Lower lobe of right lung (tissue), 2 donors: Measurements from ENCODE around the gene CHI3L2. TPM values are rescaled to one million over a fixed set of nuclear protein-coding genes. Genes with fewer than 3 reads are reported as not detected.
A peak's percentile ranks its signal among the peaks of the same experiment; 100 is the strongest.

Experiments used
- ATAC-seq, 2 donors: fragments of 200-7000 bp; cut with Tn5 transposase; one replicate each; pipeline ENCODE4 v1.9.1; 2020 to 2022; ENCODE audit warnings: mild to moderate bottlenecking in 2 of 2, moderate library complexity in 2 of 2
- DNase-seq: peaks from one replicate; pipeline ENCODE4 v3.0.0-alpha.2; 2020
- H3K27ac ChIP-seq: fragments of 200-600 bp; one replicate; pipeline ENCODE4 v1.8.0; 2022
- H3K27me3 ChIP-seq: fragments of 200-600 bp; one replicate; pipeline ENCODE4 v1.8.0; 2022; ENCODE audit warnings: low read depth
- H3K36me3 ChIP-seq: fragments of 200-600 bp; one replicate; pipeline ENCODE4 v1.8.0; 2022; ENCODE audit warnings: mild to moderate bottlenecking
- H3K4me1 ChIP-seq: fragments of 200-600 bp; one replicate; pipeline ENCODE4 v1.8.0; 2022
- H3K4me3 ChIP-seq: fragments of 200-600 bp; one replicate; pipeline ENCODE4 v1.8.0; 2022; ENCODE audit warnings: mild to moderate bottlenecking
- H3K9me3 ChIP-seq: fragments of 200-600 bp; one replicate; pipeline ENCODE4 v1.8.0; 2022
- CTCF ChIP-seq: fragments of 200-600 bp; IDR thresholded peaks from one replicate; pipeline ENCODE4 v1.8.0; 2022; ENCODE audit warnings: antibody characterized with exemption, mild to moderate bottlenecking
- intact Hi-C: fragments of 100-400 bp; cut with DNase I; formaldehyde crosslinking; loops from one replicate; pipeline ENCODE4 v1.11.0; 2022
- total RNA-seq: library from RNA; stranded (reverse); fragmentation: NEBNext Ultra II Directional; extraction: Animal tissue kit (Norgen Biotek cat#: 25700); gene quantifications from one replicate; pipeline ENCODE4 v1.2.1, GENCODE V29; 2021
- donor health status: DM: no; HTN: yes; CAD: no; lungs with severe emphysema.

Gene CHI3L2
- total RNA-seq, 1 donor from 2014 or later: 31.2 TPM

- intact Hi-C loops: no loop called here
- H3K36me3 ChIP-seq: no peaks in the 10 kb centered on the region
- H3K9me3 ChIP-seq: no peaks in the 10 kb centered on the region
- no peaks in the 10 kb centered on the region for H3K4me1 ChIP-seq
- H3K27ac ChIP-seq: no peak overlapping the region
- TF ChIP-seq CTCF: no peak
- DNase-seq: no peak
- H3K27me3 ChIP-seq: no peaks in the 10 kb centered on the region
- peak; percentile 76 to 87 for ATAC-seq
- no peak overlapping the region for H3K4me3 ChIP-seq
Observed at GRCh38 chr1:111256988-111257658, 29.6 kb downstream of the CHI3L2 start.

GRCh38 chr1:111267801-111268508, 40.4 kb downstream of the CHI3L2 start:
- no peaks in the 10 kb centered on the region for H3K9me3 ChIP-seq
- no peak for TF ChIP-seq CTCF
- H3K4me1 ChIP-seq: peaks cover 9% of the 10 kb centered on the region
- H3K4me3 ChIP-seq: no peak overlapping the region
- intact Hi-C loops: no loop called here
- ATAC-seq: no peak
- no peak overlapping the region for H3K27ac ChIP-seq
- peaks cover 25% of the 10 kb centered on the region for H3K27me3 ChIP-seq
- no peak for DNase-seq
- H3K36me3 ChIP-seq: no peaks in the 10 kb centered on the region

- no peak for TF ChIP-seq CTCF
- DNase-seq: no peak
- no peak for ATAC-seq
Observed at GRCh38 chr1:111269825-111270406, 42.4 kb downstream of the CHI3L2 start.

GRCh38 chr1:111270771-111271463, 43.4 kb downstream of the CHI3L2 start:
- DNase-seq: no peak
- ATAC-seq: peak in 1 of 2 donors; percentile 47
- peaks cover 25% of the 10 kb centered on the region for H3K27me3 ChIP-seq
- peaks cover 19% of the 10 kb centered on the region for H3K4me1 ChIP-seq
- intact Hi-C loops: no loop called here
- TF ChIP-seq CTCF: no peak
- peak overlapping the region; percentile 14 for H3K4me3 ChIP-seq
- no peak overlapping the region for H3K27ac ChIP-seq
- no peaks in the 10 kb centered on the region for H3K9me3 ChIP-seq
- H3K36me3 ChIP-seq: no peaks in the 10 kb centered on the region

More at GRCh38 chr1:111269825-111270406, 42.4 kb downstream of the CHI3L2 start:
- Histone ChIP-seq H3K36me3 (no peaks in the 10 kb centered on the region), H3K4me1 (peaks cover 9% of the 10 kb centered on the region), H3K9me3 (no peaks in the 10 kb centered on the region), H3K4me3 (no peak overlapping the region), H3K27ac (no peak overlapping the region), H3K27me3 (peaks cover 25% of the 10 kb centered on the region)
- intact Hi-C loops: no loop called here

- no peak overlapping the region for H3K27ac ChIP-seq
- intact Hi-C loops: no loop called here
- H3K4me3 ChIP-seq: peak overlapping the region; percentile 14
- no peaks in the 10 kb centered on the region for H3K9me3 ChIP-seq
- peaks cover 25% of the 10 kb centered on the region for H3K27me3 ChIP-seq
- TF ChIP-seq CTCF: no peak
- H3K36me3 ChIP-seq: no peaks in the 10 kb centered on the region
- DNase-seq (no peak), ATAC-seq (no peak)
- peaks cover 20% of the 10 kb centered on the region for H3K4me1 ChIP-seq
Observed at GRCh38 chr1:111271464-111271801, 43.9 kb downstream of the CHI3L2 start.
